ENCODE measurements around the gene PDS5A.
"Not testable (repeated sequence)": the region's sequence is repeated elsewhere in the genome, so short reads cannot be mapped to it uniquely, and the experiment has no call there.

Gene PDS5A

GRCh38 chr4:39963656-39964055 is 14.1 kb downstream of the PDS5A start:
- no peak for DNase-seq

- DNase-seq = no peak
Measured at GRCh38 chr4:39961311-39961877, 16.3 kb downstream of the PDS5A start.

DNA sequence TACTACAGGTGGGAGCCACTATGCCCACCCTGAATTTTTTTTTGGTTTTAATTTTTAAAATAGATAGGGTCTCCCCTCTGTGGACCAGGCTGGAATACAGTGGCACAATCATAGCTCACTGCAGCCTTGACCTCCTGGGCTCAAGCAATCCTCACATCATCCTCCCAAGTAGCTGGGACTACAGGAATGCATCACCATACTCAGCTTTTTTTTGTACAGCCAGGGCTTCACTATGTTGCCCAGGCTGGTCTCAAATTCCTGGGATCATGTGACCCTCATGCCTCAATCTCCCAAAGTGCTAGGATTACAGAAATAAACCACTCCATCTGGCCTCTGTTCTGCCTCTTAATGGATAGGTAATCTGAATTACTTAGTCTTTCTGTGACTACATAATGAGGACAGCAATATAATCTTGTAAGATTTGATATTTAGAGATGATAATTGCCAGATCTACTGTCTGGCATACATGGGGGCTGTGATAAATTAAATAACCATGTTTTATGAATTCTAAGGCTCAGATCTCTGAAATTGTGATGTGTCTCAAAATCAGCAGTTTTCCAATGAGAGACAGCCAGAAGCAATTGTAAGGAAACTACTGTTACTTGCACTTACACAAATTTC is 26.7 kb downstream of the PDS5A start:
- no peak for DNase-seq

GRCh38 chr4:39947963-39948362 is 29.7 kb downstream of the PDS5A start:
- DNase-seq = no peak

GRCh38 chr4:39947417-39947816 is 30.3 kb downstream of the PDS5A start:
- DNase-seq = no peak

DNA sequence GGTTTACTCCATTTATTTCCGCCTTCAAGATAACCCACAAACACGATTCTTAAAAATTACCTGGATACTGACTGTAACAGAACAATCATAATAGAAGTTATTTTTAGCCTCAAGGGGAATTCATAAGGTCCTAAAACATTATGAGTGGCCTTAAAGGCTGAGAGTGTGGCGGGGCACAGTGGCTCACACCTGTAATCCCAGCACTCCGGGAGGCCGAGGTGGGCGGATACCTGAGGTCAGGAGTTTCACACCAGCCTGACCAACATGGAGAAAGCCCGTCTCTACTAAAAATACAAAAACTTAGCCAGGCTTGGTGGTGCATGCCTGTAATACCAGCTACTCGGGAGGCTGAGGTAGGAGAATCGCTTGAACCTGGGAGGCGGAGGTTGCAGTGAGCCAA is 33.5 kb downstream of the PDS5A start:
- DNase-seq = not testable (repeated sequence)

- no peak for DNase-seq
Measured at GRCh38 chr4:39942507-39942906, 35.2 kb downstream of the PDS5A start.

DNA sequence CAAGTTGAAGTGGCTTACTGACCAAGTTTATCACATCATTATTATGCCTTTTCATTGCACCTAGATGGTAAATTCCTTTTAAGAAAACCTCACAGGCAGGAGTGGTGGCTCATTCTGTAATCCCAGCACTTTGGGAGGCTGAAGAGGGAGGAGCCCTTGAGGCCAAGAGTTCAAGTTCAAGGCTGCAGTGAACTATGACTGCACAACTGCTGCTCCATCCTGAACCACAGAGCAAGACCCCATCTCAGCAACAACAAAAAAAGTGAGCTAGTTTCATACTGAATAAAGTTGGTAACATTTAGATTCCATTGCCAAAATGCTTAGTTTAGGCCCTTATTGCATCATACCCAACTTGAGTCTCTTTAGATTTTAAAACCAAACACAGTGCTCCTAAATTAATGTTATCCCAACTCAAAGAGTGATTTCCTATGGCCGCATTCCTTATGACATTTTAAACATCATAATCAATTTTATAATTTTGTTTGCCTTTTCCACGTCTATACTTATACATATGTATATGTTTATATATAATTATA is 36.0 kb downstream of the PDS5A start:
- DNase-seq = no peak

DNA sequence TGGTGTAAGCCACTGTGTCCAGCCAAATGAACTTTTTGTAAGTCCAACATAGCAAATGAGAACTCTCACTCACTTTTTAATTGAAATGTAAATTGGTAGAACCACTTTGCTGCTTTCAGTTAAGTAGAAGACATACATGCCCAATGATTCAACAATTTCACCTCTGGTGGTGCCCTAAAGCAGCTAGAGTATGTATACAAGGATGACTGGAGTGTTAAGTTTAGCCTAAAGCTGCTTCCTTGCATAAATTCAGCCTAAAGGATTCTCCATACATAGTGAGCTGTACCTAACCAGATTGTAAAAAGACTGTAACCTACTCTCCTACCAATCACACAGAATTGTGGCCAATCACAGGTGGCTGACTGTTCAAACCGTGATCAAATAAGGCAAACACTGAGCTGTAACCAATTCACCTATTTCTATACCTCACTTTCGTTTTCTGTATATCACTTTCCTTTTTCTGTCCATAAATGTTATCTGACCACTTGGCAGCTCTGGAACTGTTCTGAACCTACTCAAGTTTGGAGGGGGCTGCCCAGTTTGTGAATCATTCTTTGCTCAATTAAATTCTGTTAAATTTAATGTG is 39.9 kb downstream of the PDS5A start:
- DNase-seq = no peak

GRCh38 chr4:39936565-39937418 is 40.9 kb downstream of the PDS5A start:
- no peak for DNase-seq

GRCh38 chr4:39933671-39934590 is 43.8 kb downstream of the PDS5A start:
- no peak for DNase-seq

GRCh38 chr4:39932776-39933402 is 44.8 kb downstream of the PDS5A start:
- DNase-seq = no peak

DNA sequence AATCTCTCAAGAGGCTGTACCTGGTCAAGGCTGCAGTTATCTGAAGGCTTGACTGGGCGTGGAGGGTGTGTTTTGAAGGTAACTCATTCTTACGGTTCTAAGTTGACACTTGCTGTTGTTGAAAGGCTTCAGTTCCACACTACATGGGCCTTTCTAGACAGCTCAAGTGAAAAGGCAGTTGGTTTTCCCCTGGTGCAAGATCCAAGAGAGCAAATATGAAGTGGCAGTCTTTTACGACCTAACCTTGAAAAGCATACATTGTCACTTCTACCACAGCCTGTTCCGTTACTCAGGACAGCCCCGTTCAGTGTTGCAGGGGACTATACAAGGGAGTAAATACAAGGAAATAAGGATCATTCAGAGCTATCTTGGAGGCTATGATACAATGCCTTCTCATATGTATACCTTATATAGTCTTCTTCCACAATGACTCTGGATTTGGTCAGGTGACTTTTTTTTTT is 46.2 kb downstream of the PDS5A start:
- DNase-seq = no peak

- DNase-seq = no peak
Measured at GRCh38 chr4:39928538-39928937, 49.2 kb downstream of the PDS5A start.

DNA sequence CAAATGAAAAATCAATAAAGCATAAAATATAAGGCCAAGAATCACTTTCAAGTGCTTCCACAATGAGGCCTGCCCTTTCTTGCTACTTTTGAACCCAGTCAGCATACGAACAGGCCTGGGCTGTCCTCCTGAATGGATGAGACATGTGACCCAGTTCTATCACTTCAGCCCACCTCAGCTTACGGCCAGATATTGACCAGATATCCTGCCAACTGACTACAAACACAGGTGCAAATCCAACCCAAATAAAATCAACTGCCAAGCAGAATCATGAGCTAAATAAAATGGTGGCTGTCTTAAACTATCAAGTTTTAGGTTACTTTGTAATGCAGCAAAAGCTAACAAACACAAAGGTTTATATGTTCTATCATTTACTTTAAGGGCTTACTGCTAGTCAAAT is 53.7 kb downstream of the PDS5A start:
- no peak for DNase-seq

GRCh38 chr4:39922399-39922798 is 55.3 kb downstream of the PDS5A start:
- DNase-seq = no peak

DNA sequence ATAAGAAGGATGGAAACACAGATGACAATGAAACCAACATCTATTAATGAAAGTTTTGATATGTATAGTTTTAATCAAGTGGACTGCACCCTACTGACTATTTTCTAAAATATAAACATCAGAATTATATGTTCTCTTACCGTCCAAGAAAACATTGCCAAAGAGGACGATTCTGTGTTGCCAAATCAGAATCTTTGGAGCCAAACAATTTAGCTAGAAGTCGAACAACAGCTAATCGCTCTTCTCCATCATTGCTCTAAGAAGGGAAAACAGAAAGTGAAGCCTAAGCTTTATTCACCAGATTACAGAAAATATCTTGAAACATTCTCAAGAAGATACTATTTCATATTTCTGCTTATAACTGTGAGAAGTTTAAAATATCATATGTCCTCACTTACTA is 64.2 kb downstream of the PDS5A start:
- no peak for DNase-seq

- DNase-seq = no peak
Measured at GRCh38 chr4:39910064-39910463, 67.6 kb downstream of the PDS5A start.

DNA sequence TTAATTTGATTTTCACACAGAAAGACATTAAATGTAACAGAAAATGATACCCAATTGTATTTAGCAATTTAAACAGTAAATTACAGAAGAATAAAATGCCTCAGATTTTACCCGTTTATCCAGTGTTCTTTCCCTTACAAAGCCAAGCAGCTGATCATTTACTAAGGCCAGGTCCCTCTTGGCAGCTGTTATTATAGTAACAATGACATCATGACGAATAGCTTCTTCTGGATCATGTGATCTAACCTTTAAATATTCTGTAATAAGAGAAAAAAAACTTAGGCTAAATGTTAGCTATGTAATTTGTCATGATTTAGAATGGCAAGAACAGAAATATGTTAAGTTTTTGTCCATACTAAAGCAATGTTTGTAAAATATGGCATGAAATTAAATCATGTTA is 69.4 kb downstream of the PDS5A start:
- no peak for DNase-seq

DNA sequence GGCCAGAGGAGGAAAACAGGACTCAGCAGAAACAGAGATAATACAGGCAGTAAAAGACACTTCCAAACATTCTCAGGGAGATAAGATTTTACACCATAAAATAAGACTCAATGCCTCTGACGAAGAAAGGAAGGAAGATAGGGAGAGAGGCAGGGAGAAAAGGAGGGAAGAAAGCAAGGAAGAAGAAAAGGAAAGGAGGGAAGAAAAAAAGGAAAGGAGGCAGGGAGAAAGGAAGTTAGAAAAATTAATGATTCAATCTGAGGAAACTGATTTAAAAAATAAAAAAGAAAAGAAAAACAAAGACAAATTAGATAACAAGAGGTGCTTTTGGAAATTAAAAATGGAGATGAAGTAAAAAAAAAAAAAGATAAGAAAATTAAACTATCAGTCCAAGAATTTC is 72.1 kb downstream of the PDS5A start:
- no peak for DNase-seq

DNA sequence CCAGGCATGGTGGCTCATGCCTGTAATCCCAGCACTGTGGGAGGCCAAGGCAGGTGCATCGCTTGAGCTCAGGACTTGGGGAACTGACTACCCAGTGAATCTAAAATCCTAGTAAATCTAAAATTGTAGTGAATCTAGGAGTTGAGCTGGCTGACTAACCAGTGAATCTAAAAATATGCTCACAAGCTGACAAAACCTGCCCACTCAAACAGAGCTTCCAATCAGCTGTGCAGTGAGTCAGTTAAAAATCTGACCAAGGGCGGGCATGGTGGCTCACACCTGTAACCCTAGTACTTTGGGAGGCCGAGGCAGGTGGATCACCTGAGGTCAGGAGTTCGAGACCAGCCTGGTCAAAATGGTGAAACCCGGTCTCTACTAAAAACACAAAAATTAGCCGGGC is 72.7 kb downstream of the PDS5A start:
- not testable (repeated sequence) for DNase-seq

DNA sequence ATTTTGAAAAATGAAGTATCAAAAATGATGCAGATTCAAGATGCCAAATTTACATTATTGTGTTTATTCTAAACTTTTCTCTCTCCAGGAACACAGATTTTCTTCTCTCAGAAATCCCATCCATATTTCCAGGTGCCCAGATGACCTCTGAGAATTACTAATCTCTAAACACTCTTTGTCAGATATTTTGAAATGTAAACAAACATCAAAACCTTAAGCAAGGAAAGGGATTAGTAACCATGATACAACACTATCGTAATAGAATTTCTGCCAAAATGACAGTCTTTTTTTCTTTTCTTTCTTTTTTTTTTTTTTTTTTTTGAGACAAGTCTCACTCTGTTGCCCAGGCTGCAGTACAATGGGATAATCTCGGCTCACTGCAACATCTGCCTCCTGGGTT is 76.7 kb downstream of the PDS5A start:
- no peak for DNase-seq

All from NCI-H1436 (cell line).